Thyroid gland (tissue), 4 donors: ENCODE measurements around the gene E2F3. TPM values are rescaled to one million over a fixed set of nuclear protein-coding genes. Genes with fewer than 3 reads are reported as not detected.

ENCODE experiments used
- DNase-seq, 2 donors: peaks; one replicate each; pipeline ENCODE4 v3.0.0-alpha.2; 2019
- H3K27ac ChIP-seq, 3 donors: fragments of 200-600 bp; sonication (generic); 1 replicate in 2 of 3; 2 replicates in 1 of 3; pipeline ENCODE4 v1.5.1; 2016 to 2019; ENCODE audit warnings: mild to moderate bottlenecking in 1 of 3, moderate library complexity in 1 of 3
- H3K27me3 ChIP-seq: fragments of 200-600 bp; sonication (generic); one replicate; pipeline ENCODE4 v1.5.1; 2019
- H3K36me3 ChIP-seq, 2 donors: fragments of 200-600 bp; sonication (generic); one replicate each; pipeline ENCODE4 v1.5.1; 2016 to 2019
- H3K4me1 ChIP-seq, 2 donors: fragments of 200-600 bp; sonication (generic); one replicate each; pipeline ENCODE4 v1.5.1; 2017 to 2019
- H3K4me3 ChIP-seq, 3 donors: fragments of 200-600 bp; sonication (generic); replicated peaks in 1 of 3; 1 replicate in 2 of 3; 2 replicates in 1 of 3; pipeline ENCODE4 v1.5.1; 2016; ENCODE audit warnings: mild to moderate bottlenecking in 1 of 3
- H3K9me3 ChIP-seq: fragments of 200-600 bp; sonication (generic); one replicate; pipeline ENCODE4 v1.5.1; 2017
- CTCF ChIP-seq, 6 experiments: fragments of 200-600 bp in 3 of 6; fragments of 450-650 bp in 3 of 6; sonication (generic) in 3 of 6; IDR thresholded peaks; one replicate each; pipeline ENCODE4 v1.5.1; 2016 to 2019; ENCODE audit warnings: antibody characterized with exemption in 6 of 6, mild to moderate bottlenecking in 2 of 6, inconsistent platforms in 1 of 6, moderate library complexity in 1 of 6
- POLR2A ChIP-seq, 2 donors: fragments of 450-650 bp; IDR thresholded peaks; one replicate each; pipeline ENCODE4 v1.6.1; 2017; ENCODE audit warnings: antibody characterized with exemption in 2 of 2, mild to moderate bottlenecking in 2 of 2, moderate library complexity in 1 of 2
- WGBS, 2 donors: methylation state at CpG; one replicate each; pipeline ENCODE4 v1.1.5; 2017; 5-methylcytosine and 5-hydroxymethylcytosine counted together
- intact Hi-C: fragments of 100-400 bp; cut with DNase I; formaldehyde crosslinking; loops from one replicate; pipeline ENCODE4 v1.15.1; 2023
- total RNA-seq, 4 donors: library from RNA; depleted of rRNA; stranded (reverse); fragments of >200 nt; gene quantifications; one replicate each; pipeline ENCODE4 v1.2.3, GENCODE V29; 2016

Gene E2F3
- total RNA-seq, 4 donors from 2014 or later: 9.4 to 18.0 (median 12.4) TPM

- TF ChIP-seq CTCF (IDR thresholded peaks at IDR 0.05) (no peak), POLR2A (IDR thresholded peaks at IDR 0.05) (no peak)
- Histone ChIP-seq H3K27me3 (no peaks in the 10 kb centered on the region), H3K27ac (no peak overlapping the region), H3K4me1 (no peaks in the 10 kb centered on the region), H3K36me3 (no peaks in the 10 kb centered on the region), H3K4me3 (no peak overlapping the region), H3K9me3 (no peaks in the 10 kb centered on the region)
- WGBS, 2 donors: 77 to 78% methylated on average over 4 of the region's 4 CpGs
- intact Hi-C loops: no loop called here
- no peak for DNase-seq
Observed at GRCh38 chr6:20416567-20417345, 15.1 kb downstream of the E2F3 start.

GRCh38 chr6:20417819-20418218 is 16.1 kb downstream of the E2F3 start:
- DNase-seq: no peak
- Histone ChIP-seq H3K36me3 (no peaks in the 10 kb centered on the region), H3K27ac (no peak overlapping the region), H3K4me1 (no peaks in the 10 kb centered on the region), H3K4me3 (no peak overlapping the region), H3K9me3 (no peaks in the 10 kb centered on the region), H3K27me3 (no peaks in the 10 kb centered on the region)
- WGBS, 2 donors: 84 to 88% methylated on average over 6 of the region's 6 CpGs
- TF ChIP-seq CTCF (IDR thresholded peaks at IDR 0.05) (no peak), POLR2A (IDR thresholded peaks at IDR 0.05) (no peak)
- intact Hi-C loops: no loop called here

- Histone ChIP-seq H3K27ac (peak overlapping the region; percentile 64 to 67 (median 66)), H3K9me3 (no peaks in the 10 kb centered on the region), H3K4me3 (no peak overlapping the region), H3K27me3 (no peaks in the 10 kb centered on the region), H3K36me3 (no peaks in the 10 kb centered on the region), H3K4me1 (peaks cover 20 to 44% of the 10 kb centered on the region in 2 donors)
- TF ChIP-seq CTCF (IDR thresholded peaks at IDR 0.05) (peak in 1 of 6 experiments; percentile 9), POLR2A (IDR thresholded peaks at IDR 0.05) (no peak)
- peak; percentile 88 to 91 for DNase-seq
- WGBS, 2 donors: 34 to 41% methylated on average over 3 of the region's 3 CpGs
- intact Hi-C loops: no loop called here
Observed at GRCh38 chr6:20426177-20427082, 24.8 kb downstream of the E2F3 start.

- DNase-seq: peak; percentile 34 to 40
Observed at GRCh38 chr6:20427856-20428255, 26.2 kb downstream of the E2F3 start.

More at GRCh38 chr6:20427856-20428255, 26.2 kb downstream of the E2F3 start:
- no peaks in the 10 kb centered on the region for H3K27me3 ChIP-seq
- H3K4me3 ChIP-seq: no peak overlapping the region
- H3K27ac ChIP-seq: peak overlapping the region; percentile 64 to 67 (median 66)
- intact Hi-C loops: no loop called here
- 36 to 40% methylated on average over 6 of the region's 6 CpGs for WGBS, 2 donors
- no peaks in the 10 kb centered on the region for H3K36me3 ChIP-seq
- no peaks in the 10 kb centered on the region for H3K9me3 ChIP-seq
- TF ChIP-seq POLR2A (IDR thresholded peaks at IDR 0.05) (no peak), CTCF (IDR thresholded peaks at IDR 0.05) (no peak)
- H3K4me1 ChIP-seq: peaks cover 20 to 44% of the 10 kb centered on the region in 2 donors
